Measurements from ENCODE around the gene MRRF.

- no peak for TF ChIP-seq POLR2AphosphoS5 (IDR thresholded peaks at IDR 0.05; ENCODE audit: low read depth, low read length)
- TF ChIP-seq SIN3A (IDR thresholded peaks at IDR 0.05; ENCODE audit: borderline replicate concordance, insufficient read depth, low read length): no peak
Measured at GRCh38 chr9:122215663-122216062, 49.0 kb upstream of the MRRF start.
